H1 (cell line): Measurements from ENCODE around the gene ACTN4. TPM values are rescaled to one million over a fixed set of nuclear protein-coding genes. Genes with fewer than 3 reads are reported as not detected.

Source experiments
- SIN3A ChIP-seq, 2 experiments: IDR thresholded peaks in 1 of 2; conservative IDR thresholded peaks in 1 of 2; 2 replicates each; pipeline ENCODE4 v1.6.1; 2011 to 2012; ENCODE audit warnings: low read length in 2 of 2, improper control_type of control experiment in 1 of 2, low read depth in 1 of 2, mild to moderate bottlenecking in 1 of 2
- SP2 ChIP-seq: IDR thresholded peaks from 2 replicates; pipeline ENCODE4 v1.6.1; 2012; ENCODE audit warnings: mild to moderate bottlenecking, low read length, inconsistent platforms
- SP4 ChIP-seq: IDR thresholded peaks from 2 replicates; pipeline ENCODE4 v1.6.1; 2012; ENCODE audit warnings: low read length, inconsistent platforms
- TAF1 ChIP-seq: IDR thresholded peaks from 2 replicates; pipeline ENCODE4 v1.6.1; 2011; ENCODE audit warnings: mild to moderate bottlenecking, low read depth, low read length
- polyA plus RNA-seq, 7 experiments: library from polyadenylated mRNA; depleted of rRNA in 3 of 7; stranded (reverse) in 5 of 7; unstranded in 2 of 7; fragments of >200 nt in 5 of 7; fragments of 200-250 nt in 2 of 7; gene quantifications; 1 replicate in 5 of 7; 2 replicates in 1 of 7; 4 replicates in 1 of 7; pipeline versions ENCODE4 v1.2.1 to v1.2.3, GENCODE V29; 2011 to 2013; ENCODE audit warnings: missing spikeins in 2 of 7, mixed read lengths in 2 of 7
- total RNA-seq: library from RNA; stranded (reverse); fragmentation: NEBNext Ultra II Directional; extraction: Animal tissue kit (Norgen Biotek cat#: 25700); gene quantifications from 2 replicates; pipeline ENCODE4 v1.2.1, GENCODE V29; 2021
- TF ChIP-seq, protein P1 (sequence below), 3 experiments: IDR thresholded peaks; 1 replicate in 2 of 3; 2 replicates in 1 of 3; pipeline versions ENCODE4 v1.5.1 to v1.6.1; 2011; ENCODE audit warnings: low read length in 3 of 3, mild to moderate bottlenecking in 3 of 3, inconsistent platforms in 2 of 3, low read depth in 1 of 3, moderate library complexity in 1 of 3; ENCODE audit not compliant: insufficient read depth in 1 of 3; ENCODE audit errors: control extremely low read depth in 1 of 3
- TF ChIP-seq, protein P2 (sequence below): IDR thresholded peaks from 2 replicates; pipeline ENCODE4 v1.6.1; 2012; ENCODE audit warnings: low read length, inconsistent platforms

The ACTN4 gene
- total and polyA plus RNA-seq, 2 of the 8 experiments (the other 6 are each of a cell fraction or from before 2014, with no cell fraction given), result 211 to 520 TPM

DNA sequence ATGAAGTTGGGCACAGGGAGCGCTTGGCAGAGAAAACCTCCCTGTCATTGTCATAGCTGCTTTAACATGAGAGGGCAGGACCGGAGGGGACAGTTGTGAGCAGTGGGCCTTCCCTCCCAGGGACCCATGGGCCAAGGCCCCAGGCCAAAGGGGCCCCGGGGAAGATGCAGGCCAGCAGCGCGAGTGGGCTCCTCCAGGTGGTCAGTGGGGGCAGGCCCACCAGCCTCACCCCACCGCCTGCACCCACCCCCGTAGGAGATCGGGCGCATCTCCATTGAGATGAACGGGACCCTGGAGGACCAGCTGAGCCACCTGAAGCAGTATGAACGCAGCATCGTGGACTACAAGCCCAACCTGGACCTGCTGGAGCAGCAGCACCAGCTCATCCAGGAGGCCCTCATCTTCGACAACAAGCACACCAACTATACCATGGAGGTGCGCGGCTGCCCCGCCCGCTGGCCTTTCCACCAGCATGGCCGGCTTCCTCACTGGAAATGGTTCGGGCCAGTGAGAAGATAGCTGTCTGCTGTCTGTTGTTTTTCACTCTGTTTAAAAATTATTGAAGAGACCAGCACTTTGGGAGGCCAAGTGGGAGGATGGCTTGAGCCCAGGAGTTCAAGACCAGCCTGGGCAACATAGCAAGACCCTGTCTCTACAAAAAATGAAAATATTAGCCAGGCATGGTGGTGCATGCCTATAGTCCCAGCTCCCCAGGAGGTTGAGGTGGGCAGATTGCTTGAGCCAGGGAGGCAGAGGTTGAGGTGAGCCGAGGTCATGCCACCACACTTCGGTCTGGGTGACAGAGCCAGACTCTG lies 78.2 kb downstream of the ACTN4 start (continued):
- TF ChIP-seq, protein P1, sequence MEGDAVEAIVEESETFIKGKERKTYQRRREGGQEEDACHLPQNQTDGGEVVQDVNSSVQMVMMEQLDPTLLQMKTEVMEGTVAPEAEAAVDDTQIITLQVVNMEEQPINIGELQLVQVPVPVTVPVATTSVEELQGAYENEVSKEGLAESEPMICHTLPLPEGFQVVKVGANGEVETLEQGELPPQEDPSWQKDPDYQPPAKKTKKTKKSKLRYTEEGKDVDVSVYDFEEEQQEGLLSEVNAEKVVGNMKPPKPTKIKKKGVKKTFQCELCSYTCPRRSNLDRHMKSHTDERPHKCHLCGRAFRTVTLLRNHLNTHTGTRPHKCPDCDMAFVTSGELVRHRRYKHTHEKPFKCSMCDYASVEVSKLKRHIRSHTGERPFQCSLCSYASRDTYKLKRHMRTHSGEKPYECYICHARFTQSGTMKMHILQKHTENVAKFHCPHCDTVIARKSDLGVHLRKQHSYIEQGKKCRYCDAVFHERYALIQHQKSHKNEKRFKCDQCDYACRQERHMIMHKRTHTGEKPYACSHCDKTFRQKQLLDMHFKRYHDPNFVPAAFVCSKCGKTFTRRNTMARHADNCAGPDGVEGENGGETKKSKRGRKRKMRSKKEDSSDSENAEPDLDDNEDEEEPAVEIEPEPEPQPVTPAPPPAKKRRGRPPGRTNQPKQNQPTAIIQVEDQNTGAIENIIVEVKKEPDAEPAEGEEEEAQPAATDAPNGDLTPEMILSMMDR (IDR thresholded peaks at IDR 0.05; ENCODE audit: control extremely low read depth in 1 of 3, insufficient read depth in 1 of 3, low read depth in 1 of 3, low read length in 3 of 3), result no peak
- TF ChIP-seq SP2 (no peak), SP4 (no peak), SIN3A (conservative IDR thresholded peaks at IDR 0.05 in 1 of 2, IDR thresholded peaks at IDR 0.05 in 1 of 2; ENCODE audit: low read depth in 1 of 2, low read length in 2 of 2) (no peak), TAF1 (no peak)
- TF ChIP-seq, protein P2, sequence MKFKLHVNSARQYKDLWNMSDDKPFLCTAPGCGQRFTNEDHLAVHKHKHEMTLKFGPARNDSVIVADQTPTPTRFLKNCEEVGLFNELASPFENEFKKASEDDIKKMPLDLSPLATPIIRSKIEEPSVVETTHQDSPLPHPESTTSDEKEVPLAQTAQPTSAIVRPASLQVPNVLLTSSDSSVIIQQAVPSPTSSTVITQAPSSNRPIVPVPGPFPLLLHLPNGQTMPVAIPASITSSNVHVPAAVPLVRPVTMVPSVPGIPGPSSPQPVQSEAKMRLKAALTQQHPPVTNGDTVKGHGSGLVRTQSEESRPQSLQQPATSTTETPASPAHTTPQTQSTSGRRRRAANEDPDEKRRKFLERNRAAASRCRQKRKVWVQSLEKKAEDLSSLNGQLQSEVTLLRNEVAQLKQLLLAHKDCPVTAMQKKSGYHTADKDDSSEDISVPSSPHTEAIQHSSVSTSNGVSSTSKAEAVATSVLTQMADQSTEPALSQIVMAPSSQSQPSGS, result no peak
